ENCODE results near the gene CARD11.

Gene CARD11

GRCh38 chr7:2932402-2933251 is 111.0 kb downstream of the CARD11 start:
- Histone ChIP-seq H4K8ac (ENCODE audit: low read depth, low read length) (no peak overlapping the region), H3K27ac (ENCODE audit: low read depth, low read length) (no peak overlapping the region)
- WGBS (ENCODE audit: extremely low coverage, insufficient coverage, low lambda C conversion rate), result no CpG with 5 or more reads among the region's 33 CpGs

GRCh38 chr7:2931034-2931415 is 112.6 kb downstream of the CARD11 start:
- WGBS (ENCODE audit: extremely low coverage, insufficient coverage, low lambda C conversion rate), result no CpG with 5 or more reads among the region's 9 CpGs
- no peak overlapping the region for H3K23ac ChIP-seq (ENCODE audit: low read length)
- no peak overlapping the region for H2AK5ac ChIP-seq (ENCODE audit: low read length)
- H3K79me1 ChIP-seq (ENCODE audit: low read length), result no peaks in the 10 kb centered on the region
- no peak overlapping the region for H3K56ac ChIP-seq (ENCODE audit: low read length)
- no peak overlapping the region for H2BK120ac ChIP-seq (ENCODE audit: low read depth, low read length)
- no peak overlapping the region for H3K4me3 ChIP-seq (ENCODE audit: low read length)
- no peak overlapping the region for H3K9ac ChIP-seq (ENCODE audit: low read length)
- no peaks in the 10 kb centered on the region for H3K27me3 ChIP-seq (ENCODE audit: insufficient read depth, low read length, poor library complexity)
- H3K79me2 ChIP-seq (ENCODE audit: control insufficient read depth, insufficient read depth, low read length), result no peaks in the 10 kb centered on the region
- H2BK15ac ChIP-seq (replicated peaks; ENCODE audit: low read depth), result no peak overlapping the region
- no peak overlapping the region for H3K27ac ChIP-seq (ENCODE audit: low read depth, low read length)
- no peak overlapping the region for H4K5ac ChIP-seq (ENCODE audit: low read length)
- no peaks in the 10 kb centered on the region for H3K36me3 ChIP-seq (ENCODE audit: control insufficient read depth, insufficient read depth, low read length)
- no peak overlapping the region for H4K8ac ChIP-seq (ENCODE audit: low read depth, low read length)
- DNase-seq, result no peak
- H3K18ac ChIP-seq (ENCODE audit: low read length), result no peak overlapping the region
- no peak overlapping the region for H3K4ac ChIP-seq (ENCODE audit: low read depth, low read length)
- no peak overlapping the region for H2BK5ac ChIP-seq (ENCODE audit: low read length)
- H3K4me2 ChIP-seq (ENCODE audit: low read length), result no peak overlapping the region
- no peaks in the 10 kb centered on the region for H3K4me1 ChIP-seq (ENCODE audit: control insufficient read depth, low read depth, low read length)

More at GRCh38 chr7:2932402-2933251, 111.0 kb downstream of the CARD11 start:
- DNase-seq, result no peak
- no peak overlapping the region for H3K4ac ChIP-seq (ENCODE audit: low read depth, low read length)
- H3K27me3 ChIP-seq (ENCODE audit: insufficient read depth, low read length, poor library complexity), result no peaks in the 10 kb centered on the region
- H3K18ac ChIP-seq (ENCODE audit: low read length), result no peak overlapping the region
- no peak overlapping the region for H3K9ac ChIP-seq (ENCODE audit: low read length)
- H3K36me3 ChIP-seq (ENCODE audit: control insufficient read depth, insufficient read depth, low read length), result peaks cover 2% of the 10 kb centered on the region
- no peak overlapping the region for H2BK120ac ChIP-seq (ENCODE audit: low read depth, low read length)
- H3K79me2 ChIP-seq (ENCODE audit: control insufficient read depth, insufficient read depth, low read length), result no peaks in the 10 kb centered on the region
- no peak overlapping the region for H3K4me2 ChIP-seq (ENCODE audit: low read length)
- no peak overlapping the region for H3K56ac ChIP-seq (ENCODE audit: low read length)
- no peak overlapping the region for H4K5ac ChIP-seq (ENCODE audit: low read length)
- H3K23ac ChIP-seq (ENCODE audit: low read length), result no peak overlapping the region
- H3K79me1 ChIP-seq (ENCODE audit: low read length), result no peaks in the 10 kb centered on the region
- H2AK5ac ChIP-seq (ENCODE audit: low read length), result no peak overlapping the region
- no peak overlapping the region for H2BK5ac ChIP-seq (ENCODE audit: low read length)
- H3K4me3 ChIP-seq (ENCODE audit: low read length), result no peak overlapping the region
- no peak overlapping the region for H2BK15ac ChIP-seq (replicated peaks; ENCODE audit: low read depth)
- no peaks in the 10 kb centered on the region for H3K4me1 ChIP-seq (ENCODE audit: control insufficient read depth, low read depth, low read length)

- H2BK15ac ChIP-seq (replicated peaks; ENCODE audit: low read depth), result no peak overlapping the region
- no peak overlapping the region for H2AK5ac ChIP-seq (ENCODE audit: low read length)
- H3K4me1 ChIP-seq (ENCODE audit: control insufficient read depth, low read depth, low read length), result no peaks in the 10 kb centered on the region
- no peak overlapping the region for H3K18ac ChIP-seq (ENCODE audit: low read length)
- DNase-seq, result no peak
- H2BK5ac ChIP-seq (ENCODE audit: low read length), result no peak overlapping the region
- H3K27ac ChIP-seq (ENCODE audit: low read depth, low read length), result no peak overlapping the region
- H3K36me3 ChIP-seq (ENCODE audit: control insufficient read depth, insufficient read depth, low read length), result no peaks in the 10 kb centered on the region
- WGBS (ENCODE audit: extremely low coverage, insufficient coverage, low lambda C conversion rate), result no CpG with 5 or more reads among the region's 13 CpGs
- no peak overlapping the region for H3K9ac ChIP-seq (ENCODE audit: low read length)
- no peak overlapping the region for H3K4ac ChIP-seq (ENCODE audit: low read depth, low read length)
- H3K56ac ChIP-seq (ENCODE audit: low read length), result no peak overlapping the region
- H4K8ac ChIP-seq (ENCODE audit: low read depth, low read length), result no peak overlapping the region
- H3K79me2 ChIP-seq (ENCODE audit: control insufficient read depth, insufficient read depth, low read length), result no peaks in the 10 kb centered on the region
- H3K23ac ChIP-seq (ENCODE audit: low read length), result no peak overlapping the region
- H3K27me3 ChIP-seq (ENCODE audit: insufficient read depth, low read length, poor library complexity), result no peaks in the 10 kb centered on the region
- no peaks in the 10 kb centered on the region for H3K79me1 ChIP-seq (ENCODE audit: low read length)
- no peak overlapping the region for H3K4me3 ChIP-seq (ENCODE audit: low read length)
- no peak overlapping the region for H2BK120ac ChIP-seq (ENCODE audit: low read depth, low read length)
- H4K5ac ChIP-seq (ENCODE audit: low read length), result no peak overlapping the region
- no peak overlapping the region for H3K4me2 ChIP-seq (ENCODE audit: low read length)
These were observed 113.2 kb downstream of the CARD11 start for GRCh38 chr7:2930310-2931033.

GRCh38 chr7:2929321-2930201 is 114.1 kb downstream of the CARD11 start:
- no peak overlapping the region for H2BK120ac ChIP-seq (ENCODE audit: low read depth, low read length)
- H2BK15ac ChIP-seq (replicated peaks; ENCODE audit: low read depth), result no peak overlapping the region
- no peaks in the 10 kb centered on the region for H3K79me1 ChIP-seq (ENCODE audit: low read length)
- no peak overlapping the region for H2AK5ac ChIP-seq (ENCODE audit: low read length)
- H3K23ac ChIP-seq (ENCODE audit: low read length), result no peak overlapping the region
- H3K4me3 ChIP-seq (ENCODE audit: low read length), result no peak overlapping the region
- H3K9ac ChIP-seq (ENCODE audit: low read length), result no peak overlapping the region
- WGBS (ENCODE audit: extremely low coverage, insufficient coverage, low lambda C conversion rate), result no CpG with 5 or more reads among the region's 26 CpGs
- H3K56ac ChIP-seq (ENCODE audit: low read length), result no peak overlapping the region
- no peaks in the 10 kb centered on the region for H3K36me3 ChIP-seq (ENCODE audit: control insufficient read depth, insufficient read depth, low read length)
- no peak overlapping the region for H2BK5ac ChIP-seq (ENCODE audit: low read length)
- no peak overlapping the region for H3K18ac ChIP-seq (ENCODE audit: low read length)
- H3K4me1 ChIP-seq (ENCODE audit: control insufficient read depth, low read depth, low read length), result no peaks in the 10 kb centered on the region
- peak; percentile 13 for DNase-seq
- no peak overlapping the region for H4K8ac ChIP-seq (ENCODE audit: low read depth, low read length)
- H3K4me2 ChIP-seq (ENCODE audit: low read length), result no peak overlapping the region
- no peaks in the 10 kb centered on the region for H3K79me2 ChIP-seq (ENCODE audit: control insufficient read depth, insufficient read depth, low read length)
- no peak overlapping the region for H4K5ac ChIP-seq (ENCODE audit: low read length)
- no peak overlapping the region for H3K4ac ChIP-seq (ENCODE audit: low read depth, low read length)
- no peak overlapping the region for H3K27ac ChIP-seq (ENCODE audit: low read depth, low read length)
- H3K27me3 ChIP-seq (ENCODE audit: insufficient read depth, low read length, poor library complexity), result no peaks in the 10 kb centered on the region

- no peaks in the 10 kb centered on the region for H3K79me2 ChIP-seq (ENCODE audit: control insufficient read depth, insufficient read depth, low read length)
- H3K36me3 ChIP-seq (ENCODE audit: control insufficient read depth, insufficient read depth, low read length), result no peaks in the 10 kb centered on the region
- no peaks in the 10 kb centered on the region for H3K27me3 ChIP-seq (ENCODE audit: insufficient read depth, low read length, poor library complexity)
- DNase-seq, result no peak
- no peak overlapping the region for H4K5ac ChIP-seq (ENCODE audit: low read length)
- no peak overlapping the region for H3K4me3 ChIP-seq (ENCODE audit: low read length)
- H3K27ac ChIP-seq (ENCODE audit: low read depth, low read length), result no peak overlapping the region
- no CpG with 5 or more reads among the region's 35 CpGs for WGBS (ENCODE audit: extremely low coverage, insufficient coverage, low lambda C conversion rate)
- H3K79me1 ChIP-seq (ENCODE audit: low read length), result no peaks in the 10 kb centered on the region
- no peak overlapping the region for H3K18ac ChIP-seq (ENCODE audit: low read length)
- no peak overlapping the region for H3K4ac ChIP-seq (ENCODE audit: low read depth, low read length)
- no peak overlapping the region for H2BK5ac ChIP-seq (ENCODE audit: low read length)
- no peak overlapping the region for H2BK120ac ChIP-seq (ENCODE audit: low read depth, low read length)
- H2BK15ac ChIP-seq (replicated peaks; ENCODE audit: low read depth), result no peak overlapping the region
- no peaks in the 10 kb centered on the region for H3K4me1 ChIP-seq (ENCODE audit: control insufficient read depth, low read depth, low read length)
- no peak overlapping the region for H2AK5ac ChIP-seq (ENCODE audit: low read length)
- no peak overlapping the region for H3K23ac ChIP-seq (ENCODE audit: low read length)
- H3K56ac ChIP-seq (ENCODE audit: low read length), result no peak overlapping the region
- no peak overlapping the region for H3K9ac ChIP-seq (ENCODE audit: low read length)
- no peak overlapping the region for H4K8ac ChIP-seq (ENCODE audit: low read depth, low read length)
- H3K4me2 ChIP-seq (ENCODE audit: low read length), result no peak overlapping the region
These were observed 114.9 kb downstream of the CARD11 start for GRCh38 chr7:2928613-2929311.
